ENCODE data around the gene MRGPRX2. TPM values are rescaled to one million over a fixed set of nuclear protein-coding genes. Genes with fewer than 3 reads are reported as not detected.

MRGPRX2 gene
- total RNA-seq, 2 experiments from 2014 or later: not detected

GRCh38 chr11:19091366-19091765 is 30.8 kb upstream of the MRGPRX2 start:
- ChIA-PET POLR2A (no interaction called here), CTCF (no interaction called here)
- no peak for TF ChIP-seq CTCF (IDR thresholded peaks at IDR 0.05)
- Histone ChIP-seq H3K4me1 (ENCODE audit: insufficient read depth, low read length) (no peaks in the 10 kb centered on the region), H3K4me3 (ENCODE audit: low read length) (no peak overlapping the region), H3K27ac (ENCODE audit: low read depth in 1 of 2, low read length in 2 of 2) (no peak overlapping the region), H3K36me3 (ENCODE audit: insufficient read depth, low read length) (no peaks in the 10 kb centered on the region), H3K9me3 (ENCODE audit: control insufficient read depth in 1 of 2, insufficient read depth in 1 of 2, low read length in 2 of 2) (no peaks in the 10 kb centered on the region), H3K27me3 (ENCODE audit: control insufficient read depth in 1 of 2, insufficient read depth in 2 of 2, low read length in 2 of 2) (peaks cover 7 to 11% of the 10 kb centered on the region in 2 experiments)
- no peak overlapping the region for H3K27ac Mint-ChIP-seq
- no peak overlapping the region for H3K4me3 Mint-ChIP-seq
- peaks cover 55% of the 10 kb centered on the region for H3K27me3 Mint-ChIP-seq
- H3K4me1 Mint-ChIP-seq (ENCODE audit: low read depth): no peaks in the 10 kb centered on the region
- H3K36me3 Mint-ChIP-seq (ENCODE audit: low read depth): no peaks in the 10 kb centered on the region
- intact Hi-C loops (cut with DNase I, micrococcal nuclease): no loop called here
- ATAC-seq (ENCODE audit: poor library complexity) (no peak), DNase-seq (no peak)
- peaks cover 2% of the 10 kb centered on the region for H3K9me3 Mint-ChIP-seq

- DNase-seq: no peak
- H3K36me3 Mint-ChIP-seq (ENCODE audit: low read depth): no peaks in the 10 kb centered on the region
- no peak overlapping the region for H3K27ac Mint-ChIP-seq
- peaks cover 6 to 7% of the 10 kb centered on the region in 2 experiments for H3K27me3 ChIP-seq (ENCODE audit: control insufficient read depth in 1 of 2, insufficient read depth in 2 of 2, low read length in 2 of 2)
- ChIA-PET CTCF (interaction anchor here (1.2 kb wide), 1 partner anchor 12 kb away, joined by 4 read pairs; no protein-coding TSS in a partner anchor), POLR2A (no interaction called here)
- no peaks in the 10 kb centered on the region for H3K4me1 Mint-ChIP-seq (ENCODE audit: low read depth)
- H3K4me3 Mint-ChIP-seq: no peak overlapping the region
- no peak for TF ChIP-seq CTCF (IDR thresholded peaks at IDR 0.05)
- peaks cover 43% of the 10 kb centered on the region for H3K27me3 Mint-ChIP-seq
- no peaks in the 10 kb centered on the region for H3K36me3 ChIP-seq (ENCODE audit: insufficient read depth, low read length)
- no peaks in the 10 kb centered on the region for H3K4me1 ChIP-seq (ENCODE audit: insufficient read depth, low read length)
- peaks cover 2% of the 10 kb centered on the region for H3K9me3 Mint-ChIP-seq
- no peak overlapping the region for H3K27ac ChIP-seq (ENCODE audit: low read depth in 1 of 2, low read length in 2 of 2)
- ATAC-seq (ENCODE audit: poor library complexity): no peak
- H3K4me3 ChIP-seq (ENCODE audit: low read length): no peak overlapping the region
- H3K9me3 ChIP-seq (ENCODE audit: control insufficient read depth in 1 of 2, insufficient read depth in 1 of 2, low read length in 2 of 2): no peaks in the 10 kb centered on the region
- intact Hi-C loops (cut with DNase I, micrococcal nuclease): no loop called here
These were observed 28.9 kb upstream of the MRGPRX2 start for GRCh38 chr11:19089421-19089820.

- H3K27ac Mint-ChIP-seq: no peak overlapping the region
- ATAC-seq (ENCODE audit: poor library complexity): no peak
- no peak overlapping the region for H3K4me3 Mint-ChIP-seq
- Histone ChIP-seq H3K4me3 (ENCODE audit: low read length) (no peak overlapping the region), H3K27me3 (ENCODE audit: control insufficient read depth in 1 of 2, insufficient read depth in 2 of 2, low read length in 2 of 2) (peaks cover 4 to 6% of the 10 kb centered on the region in 2 experiments), H3K36me3 (ENCODE audit: insufficient read depth, low read length) (no peaks in the 10 kb centered on the region), H3K9me3 (ENCODE audit: control insufficient read depth in 1 of 2, insufficient read depth in 1 of 2, low read length in 2 of 2) (no peaks in the 10 kb centered on the region), H3K4me1 (ENCODE audit: insufficient read depth, low read length) (no peaks in the 10 kb centered on the region), H3K27ac (ENCODE audit: low read depth in 1 of 2, low read length in 2 of 2) (no peak overlapping the region)
- no peaks in the 10 kb centered on the region for H3K36me3 Mint-ChIP-seq (ENCODE audit: low read depth)
- ChIA-PET POLR2A (no interaction called here), CTCF (interaction anchor here (1.2 kb wide), 1 partner anchor 11 kb away, joined by 4 read pairs; no protein-coding TSS in a partner anchor)
- no peaks in the 10 kb centered on the region for H3K4me1 Mint-ChIP-seq (ENCODE audit: low read depth)
- TF ChIP-seq CTCF (IDR thresholded peaks at IDR 0.05): no peak
- H3K27me3 Mint-ChIP-seq: peaks cover 43% of the 10 kb centered on the region
- DNase-seq: no peak
- H3K9me3 Mint-ChIP-seq: peaks cover 2% of the 10 kb centered on the region
- intact Hi-C loops (cut with DNase I, micrococcal nuclease): no loop called here
These were observed 28.3 kb upstream of the MRGPRX2 start for GRCh38 chr11:19088791-19089190.
